Measurements from ENCODE around the gene FAIM.
"Not testable (repeated sequence)": the region's sequence is repeated elsewhere in the genome, so short reads cannot be mapped to it uniquely, and the experiment has no call there.

FAIM gene, protein sequence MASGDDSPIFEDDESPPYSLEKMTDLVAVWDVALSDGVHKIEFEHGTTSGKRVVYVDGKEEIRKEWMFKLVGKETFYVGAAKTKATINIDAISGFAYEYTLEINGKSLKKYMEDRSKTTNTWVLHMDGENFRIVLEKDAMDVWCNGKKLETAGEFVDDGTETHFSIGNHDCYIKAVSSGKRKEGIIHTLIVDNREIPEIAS

DNA sequence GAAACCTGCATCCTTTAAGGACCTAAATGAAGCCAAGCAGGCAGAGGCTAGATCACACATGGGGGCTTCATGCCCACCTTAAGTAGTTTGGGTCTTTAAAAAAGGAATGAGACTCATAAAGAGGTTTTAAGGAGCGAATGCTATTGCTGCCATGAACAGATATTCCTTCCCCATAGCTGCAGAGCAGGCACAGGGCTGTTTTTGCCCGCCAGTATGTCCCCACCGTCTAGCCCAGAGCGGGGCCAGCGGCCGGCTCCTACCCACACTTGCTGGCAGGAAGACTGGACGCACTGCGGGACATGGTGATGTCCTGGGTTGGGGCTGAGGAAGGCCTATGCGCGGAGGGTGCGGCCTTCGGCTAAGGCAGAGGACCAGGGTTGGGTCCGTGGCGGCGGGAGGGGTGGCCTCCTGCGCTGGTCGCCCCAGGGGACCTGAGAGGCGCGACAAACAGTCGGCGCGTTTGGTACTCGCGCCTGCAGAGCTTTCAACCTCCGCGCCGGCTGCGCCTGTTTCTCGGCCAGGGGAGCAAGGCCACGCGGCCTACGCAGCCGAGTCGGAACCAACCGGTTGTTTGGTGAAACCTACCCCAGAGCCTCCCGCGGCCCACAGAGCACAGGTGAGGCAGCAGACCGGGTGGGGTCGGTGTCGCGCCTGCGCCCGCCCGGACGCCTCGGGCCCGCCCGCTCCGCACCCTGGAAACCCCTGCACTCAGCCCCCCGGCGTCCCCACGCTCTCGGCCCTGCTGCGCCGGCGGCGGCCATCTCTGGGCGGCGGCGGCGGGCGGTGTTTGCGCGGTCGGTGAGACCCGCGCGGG, at the start of gene FAIM:
Gene FAIM, plus strand, starts transcription at position 450 of the 814 bp plus-strand sequence. CDS start 10,956 bp downstream, outside the sequence.
- H3K4me3 Mint-ChIP-seq: peak within 1 kb of the TSS; percentile 85 to 87
- ATAC-seq (replicated peaks) (peak; percentile 82 to 83), DNase-seq (peak; percentile 70)
- H3K27ac Mint-ChIP-seq: peak within 1 kb of the TSS; percentile 92
- H3K27me3 Mint-ChIP-seq: no peaks in the 10 kb centered on the region
- H3K9me3 Mint-ChIP-seq: no peaks in the 10 kb centered on the region
- peaks cover 1 to 4% of the 10 kb centered on the region in 2 donors for H3K36me3 Mint-ChIP-seq
- H3K4me1 Mint-ChIP-seq: peaks cover 7 to 24% of the 10 kb centered on the region in 2 donors

DNA sequence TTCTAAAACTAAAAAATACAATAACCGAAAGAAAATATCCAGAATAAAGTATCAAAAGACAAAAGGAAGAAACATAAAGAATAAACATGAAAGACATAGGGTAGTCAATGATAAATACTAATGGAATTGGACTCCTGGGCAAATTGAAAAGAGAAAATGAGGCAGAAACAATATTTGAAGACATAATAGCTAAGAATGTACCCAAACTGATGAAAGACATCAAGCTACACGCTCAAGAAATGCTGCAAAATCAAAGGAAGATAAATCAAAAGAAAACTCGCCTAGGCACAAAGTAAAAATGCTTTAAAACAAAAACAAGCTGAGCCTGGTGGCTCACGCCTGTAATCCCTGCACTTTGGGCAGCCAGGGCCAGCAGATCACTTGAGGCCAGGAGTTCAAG, 49.4 kb upstream of the FAIM start:
- ATAC-seq (replicated peaks): no peak
- H3K4me3 Mint-ChIP-seq: no peak overlapping the region

DNA sequence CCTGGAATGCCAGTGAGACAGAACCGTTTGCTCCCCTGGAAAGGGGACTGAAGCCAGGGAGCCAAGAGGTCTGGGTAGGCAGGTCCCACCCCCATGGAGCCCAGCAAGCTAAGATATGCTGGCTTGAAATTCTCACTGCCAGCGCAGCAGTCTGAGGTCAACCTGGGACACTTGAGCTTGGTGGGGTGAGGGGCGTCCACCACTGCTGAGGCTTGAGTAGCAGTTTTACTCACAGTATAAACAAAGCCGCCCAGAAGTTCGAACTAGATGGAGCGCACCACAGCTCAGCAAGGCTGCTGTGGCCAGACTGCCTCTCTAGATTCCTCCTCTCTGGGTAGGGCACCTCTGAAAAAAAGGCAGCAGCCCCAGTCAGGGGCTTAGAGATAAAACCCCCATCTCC, 48.1 kb upstream of the FAIM start:
- Mint-ChIP-seq H3K36me3 (peaks cover 19 to 32% of the 10 kb centered on the region in 2 donors), H3K4me3 (no peak overlapping the region), H3K9me3 (peaks cover 17% of the 10 kb centered on the region in 2 donors)

More for the DNA sequence above, 49.4 kb upstream of the FAIM start:
- Mint-ChIP-seq H3K27ac (no peak overlapping the region), H3K4me1 (peaks cover 0 to 6% of the 10 kb centered on the region in 2 donors), H3K36me3 (peaks cover 22 to 40% of the 10 kb centered on the region in 2 donors), H3K27me3 (no peaks in the 10 kb centered on the region), H3K9me3 (peaks cover 20% of the 10 kb centered on the region in 2 donors)
- no peak for DNase-seq

DNA sequence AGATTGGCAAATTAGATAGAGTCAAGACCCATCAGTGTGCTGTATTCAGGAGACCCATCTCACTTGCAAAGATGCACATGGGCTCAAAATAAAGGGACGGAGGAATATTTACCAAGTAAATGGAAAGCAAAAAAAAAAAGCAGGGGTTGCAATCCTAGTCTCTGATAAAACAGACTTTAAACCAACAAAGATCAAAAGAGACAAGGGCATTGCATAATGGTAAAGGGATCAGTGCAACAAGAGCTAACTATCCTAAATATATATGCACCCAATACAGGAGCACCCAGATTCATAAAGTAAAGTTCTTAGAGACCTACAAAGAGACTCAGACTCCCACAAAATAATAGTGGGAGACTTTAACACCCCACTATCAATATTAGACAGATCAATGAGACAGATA, 45.7 kb upstream of the FAIM start:
- Mint-ChIP-seq H3K4me1 (peaks cover 4 to 13% of the 10 kb centered on the region in 2 donors), H3K9me3 (peaks cover 15 to 16% of the 10 kb centered on the region in 2 donors), H3K36me3 (peaks cover 16 to 26% of the 10 kb centered on the region in 2 donors)
- not testable (repeated sequence) for ATAC-seq (replicated peaks); H3K4me3 Mint-ChIP-seq; DNase-seq; H3K27me3 Mint-ChIP-seq; H3K27ac Mint-ChIP-seq

More for the DNA sequence above, 48.1 kb upstream of the FAIM start:
- no peak overlapping the region for H3K27ac Mint-ChIP-seq
- H3K27me3 Mint-ChIP-seq: no peaks in the 10 kb centered on the region
- ATAC-seq (replicated peaks) (no peak), DNase-seq (no peak)
- peaks cover 4 to 13% of the 10 kb centered on the region in 2 donors for H3K4me1 Mint-ChIP-seq

DNA sequence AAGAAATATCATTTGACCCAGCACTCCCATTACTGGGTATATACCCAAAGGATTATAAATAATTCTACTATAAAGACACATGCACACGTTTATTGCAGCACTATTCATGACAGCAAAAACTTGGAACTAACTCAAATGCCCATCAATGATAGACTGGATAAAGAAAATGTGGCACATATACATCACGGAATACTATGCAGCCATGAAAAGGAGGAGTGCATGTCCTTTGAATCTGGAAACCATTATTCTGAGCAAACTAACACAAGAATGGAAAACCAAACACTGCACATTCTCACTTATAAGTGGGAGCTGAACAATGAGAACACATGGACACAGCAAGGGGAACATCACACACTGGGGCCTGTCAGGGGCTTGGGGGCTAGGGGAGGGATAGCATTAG, 42.3 kb upstream of the FAIM start:
- H3K27ac Mint-ChIP-seq; DNase-seq; H3K36me3 Mint-ChIP-seq; H3K27me3 Mint-ChIP-seq; H3K9me3 Mint-ChIP-seq; H3K4me3 Mint-ChIP-seq; ATAC-seq (replicated peaks): not testable (repeated sequence)
- H3K4me1 Mint-ChIP-seq: peaks cover 4 to 13% of the 10 kb centered on the region in 2 donors

DNA sequence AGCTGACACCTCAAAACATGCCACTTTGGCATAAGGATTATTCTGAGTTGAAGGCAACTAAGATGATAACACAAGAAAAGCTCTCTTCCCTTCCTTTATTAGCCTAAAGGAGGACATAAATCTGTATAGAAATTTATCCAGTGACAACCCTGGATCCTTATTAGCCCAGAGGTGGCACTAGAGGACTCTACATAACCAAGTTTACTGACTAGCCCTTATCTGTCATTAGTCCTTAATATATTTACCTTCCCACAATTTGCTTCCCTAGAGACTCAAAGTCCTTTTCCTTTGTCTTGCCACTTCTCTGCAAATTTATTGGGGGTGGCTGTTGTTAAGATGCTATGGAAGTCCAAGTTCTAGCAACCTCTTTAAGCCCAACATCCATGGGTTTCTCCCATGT, 41.2 kb upstream of the FAIM start:
- no peaks in the 10 kb centered on the region for H3K27me3 Mint-ChIP-seq
- H3K9me3 Mint-ChIP-seq: peaks cover 3% of the 10 kb centered on the region in 2 donors
- H3K27ac Mint-ChIP-seq: no peak overlapping the region
- DNase-seq (no peak), ATAC-seq (replicated peaks) (no peak)
- peaks cover 4 to 6% of the 10 kb centered on the region in 2 donors for H3K36me3 Mint-ChIP-seq
- peaks cover 5 to 13% of the 10 kb centered on the region in 2 donors for H3K4me1 Mint-ChIP-seq
- H3K4me3 Mint-ChIP-seq: no peak overlapping the region

DNA sequence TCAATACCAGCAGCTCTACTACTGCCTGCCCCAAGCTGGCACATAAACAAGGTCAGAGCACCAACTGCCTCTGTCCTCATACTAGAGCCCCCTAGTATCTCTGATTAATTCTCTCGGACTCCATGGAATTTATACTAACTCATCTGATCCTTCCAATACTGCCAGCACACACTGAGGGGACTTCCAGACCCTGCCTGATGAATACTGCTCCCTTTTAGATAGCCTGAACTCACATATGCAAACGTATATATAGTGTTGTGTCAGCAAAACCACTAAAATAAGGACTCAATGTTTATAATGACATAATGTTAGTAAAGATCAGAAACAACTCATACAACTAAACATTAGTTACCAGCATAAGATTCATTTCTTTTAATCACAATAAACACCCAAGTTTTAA, 39.5 kb upstream of the FAIM start:
- H3K36me3 Mint-ChIP-seq: peaks cover 11 to 14% of the 10 kb centered on the region in 2 donors
- ATAC-seq (replicated peaks): no peak
- no peak overlapping the region for H3K4me3 Mint-ChIP-seq
- DNase-seq: no peak
- H3K9me3 Mint-ChIP-seq: peaks cover 6 to 7% of the 10 kb centered on the region in 2 donors
- H3K4me1 Mint-ChIP-seq: peaks cover 5 to 6% of the 10 kb centered on the region in 2 donors
- no peak overlapping the region for H3K27ac Mint-ChIP-seq
- H3K27me3 Mint-ChIP-seq: peaks cover 6 to 9% of the 10 kb centered on the region in 2 donors

DNA sequence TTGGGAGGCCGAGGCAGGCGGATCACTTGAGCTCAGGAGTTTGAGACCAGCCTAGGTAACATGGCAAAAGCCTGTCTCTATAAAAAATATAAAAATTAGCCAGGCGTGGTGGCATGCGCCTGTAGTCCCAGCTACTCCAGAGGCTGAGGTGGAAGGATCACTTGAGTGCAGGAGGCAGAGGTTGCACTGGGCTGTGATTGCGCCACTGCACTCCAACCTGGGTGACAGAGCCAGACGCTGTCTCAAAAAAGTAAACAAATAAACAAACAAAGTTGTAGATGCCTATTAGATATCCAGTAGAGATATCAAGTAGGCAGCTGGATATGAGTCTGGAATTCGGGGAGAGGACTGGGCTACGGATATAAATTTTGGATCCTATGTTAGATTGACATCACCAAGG, 38.9 kb upstream of the FAIM start:
- ATAC-seq (replicated peaks); H3K27ac Mint-ChIP-seq; H3K4me3 Mint-ChIP-seq; DNase-seq; H3K4me1 Mint-ChIP-seq; H3K9me3 Mint-ChIP-seq: not testable (repeated sequence)
- Mint-ChIP-seq H3K27me3 (peaks cover 8 to 11% of the 10 kb centered on the region in 2 donors), H3K36me3 (peaks cover 11 to 17% of the 10 kb centered on the region in 2 donors)

DNA sequence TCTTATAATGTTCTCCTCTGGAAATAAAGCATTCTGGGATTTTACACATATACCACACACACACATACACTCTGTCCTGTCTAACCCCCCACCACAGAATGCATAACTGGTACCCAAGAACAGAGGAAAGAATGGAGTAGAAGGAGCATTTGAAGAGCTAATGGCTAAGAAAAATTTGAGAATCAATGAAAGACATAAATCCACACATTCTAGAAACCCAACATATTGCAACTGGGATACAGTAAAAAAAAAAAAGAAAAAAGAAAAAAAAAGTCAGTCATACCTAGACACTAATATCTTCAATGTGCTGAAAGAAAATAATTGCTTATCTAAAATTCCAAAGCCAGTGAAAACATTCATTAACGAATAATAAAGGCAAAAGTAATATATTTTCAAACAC, 35.4 kb upstream of the FAIM start:
- H3K4me3 Mint-ChIP-seq: no peak overlapping the region
- DNase-seq (no peak), ATAC-seq (replicated peaks) (no peak)
- peaks cover 1 to 7% of the 10 kb centered on the region in 2 donors for H3K4me1 Mint-ChIP-seq
- H3K36me3 Mint-ChIP-seq: peaks cover 17 to 26% of the 10 kb centered on the region in 2 donors
- H3K9me3 Mint-ChIP-seq: peaks cover 4 to 11% of the 10 kb centered on the region in 2 donors
- H3K27me3 Mint-ChIP-seq: peaks cover 28 to 32% of the 10 kb centered on the region in 2 donors
- no peak overlapping the region for H3K27ac Mint-ChIP-seq

DNA sequence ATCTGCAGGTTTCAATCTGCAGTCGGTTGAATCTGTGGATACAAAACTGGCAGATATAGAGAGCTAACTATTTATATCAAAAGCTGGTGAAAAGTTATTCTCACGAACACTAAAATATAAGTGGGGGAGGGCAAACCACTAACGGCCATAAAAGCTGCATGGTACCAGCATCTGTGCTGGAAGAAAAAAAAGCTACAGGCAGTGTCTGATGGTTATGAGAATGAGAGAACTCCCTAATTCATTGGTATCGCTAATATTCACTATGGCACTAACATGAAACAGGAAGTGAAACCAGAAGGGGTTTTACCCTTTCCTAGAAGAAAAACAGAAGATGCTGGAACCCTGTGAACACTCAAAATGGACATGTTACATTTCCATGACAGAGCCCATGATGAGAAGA, 30.4 kb upstream of the FAIM start:
- Mint-ChIP-seq H3K27me3 (peaks cover 28 to 29% of the 10 kb centered on the region in 2 donors), H3K36me3 (peaks cover 16 to 22% of the 10 kb centered on the region in 2 donors), H3K27ac (no peak overlapping the region), H3K4me3 (peak overlapping the region in 1 of 2 donors; percentile 1), H3K9me3 (peaks cover under 1 to 9% of the 10 kb centered on the region in 2 donors), H3K4me1 (peaks cover 15 to 34% of the 10 kb centered on the region in 2 donors)
- DNase-seq: peak; percentile 9
- ATAC-seq (replicated peaks): peak; percentile 97 to 98

DNA sequence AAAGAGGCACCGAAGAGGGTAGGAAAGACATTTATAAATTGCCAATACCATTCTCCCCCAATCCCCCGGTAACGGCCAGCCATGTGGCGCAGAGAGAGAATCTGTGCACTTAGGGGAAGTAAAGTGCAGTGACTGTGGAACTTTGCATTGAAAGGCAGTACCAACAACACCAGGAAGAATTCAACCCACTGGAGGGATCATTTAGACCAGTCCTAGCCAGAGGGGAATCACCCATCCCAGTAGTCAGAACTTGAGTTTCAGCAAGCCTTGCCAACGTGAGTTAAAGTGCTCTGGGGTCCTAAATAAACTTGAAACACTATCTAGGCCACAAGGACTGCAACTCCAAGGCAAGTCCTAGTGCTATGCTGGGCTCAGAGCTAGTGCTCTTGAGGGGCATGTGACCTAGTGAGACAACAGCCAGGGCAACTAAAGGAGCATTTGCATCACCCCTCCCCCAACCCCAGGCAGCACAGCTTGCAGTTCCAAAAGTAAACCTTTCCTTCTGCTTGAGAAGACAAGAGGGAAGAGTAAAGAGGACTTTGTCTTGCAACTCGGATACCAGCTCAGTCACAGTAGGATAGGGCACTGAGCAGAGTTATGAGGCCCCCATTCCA, 29.5 kb upstream of the FAIM start:
- peaks cover 15 to 34% of the 10 kb centered on the region in 2 donors for H3K4me1 Mint-ChIP-seq
- H3K4me3 Mint-ChIP-seq: no peak overlapping the region
- H3K27me3 Mint-ChIP-seq: peaks cover 22 to 23% of the 10 kb centered on the region in 2 donors
- peaks cover 0 to 8% of the 10 kb centered on the region in 2 donors for H3K9me3 Mint-ChIP-seq
- no peak overlapping the region for H3K27ac Mint-ChIP-seq
- peaks cover 13 to 15% of the 10 kb centered on the region in 2 donors for H3K36me3 Mint-ChIP-seq
- no peak for DNase-seq
- ATAC-seq (replicated peaks): peak; percentile 44 to 47

DNA sequence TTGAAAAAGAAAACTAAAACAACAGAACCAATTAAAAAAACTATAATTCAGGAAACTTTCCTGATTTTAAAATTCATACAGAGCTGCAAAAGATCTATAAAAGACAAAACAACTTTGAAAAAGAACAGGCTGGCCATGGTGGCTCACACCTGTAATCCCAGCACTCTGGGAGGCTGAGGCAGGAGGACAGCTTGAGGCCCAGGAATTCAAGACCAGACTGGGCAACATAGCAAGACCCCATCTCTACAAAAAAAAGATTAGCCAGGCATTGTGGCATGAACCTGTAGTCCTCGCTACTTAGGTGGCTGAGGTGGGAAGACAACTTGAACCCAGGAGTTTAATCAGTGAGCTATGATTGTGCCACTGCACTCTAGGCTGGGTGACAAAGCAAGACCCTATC, 21.2 kb upstream of the FAIM start:
- H3K9me3 Mint-ChIP-seq: no peaks in the 10 kb centered on the region
- no peak overlapping the region for H3K4me3 Mint-ChIP-seq
- no peaks in the 10 kb centered on the region for H3K27me3 Mint-ChIP-seq
- no peak for DNase-seq
- no peaks in the 10 kb centered on the region for H3K4me1 Mint-ChIP-seq
- H3K27ac Mint-ChIP-seq: no peak overlapping the region
- H3K36me3 Mint-ChIP-seq: peaks cover 1 to 4% of the 10 kb centered on the region in 2 donors
- no peak for ATAC-seq (replicated peaks)

DNA sequence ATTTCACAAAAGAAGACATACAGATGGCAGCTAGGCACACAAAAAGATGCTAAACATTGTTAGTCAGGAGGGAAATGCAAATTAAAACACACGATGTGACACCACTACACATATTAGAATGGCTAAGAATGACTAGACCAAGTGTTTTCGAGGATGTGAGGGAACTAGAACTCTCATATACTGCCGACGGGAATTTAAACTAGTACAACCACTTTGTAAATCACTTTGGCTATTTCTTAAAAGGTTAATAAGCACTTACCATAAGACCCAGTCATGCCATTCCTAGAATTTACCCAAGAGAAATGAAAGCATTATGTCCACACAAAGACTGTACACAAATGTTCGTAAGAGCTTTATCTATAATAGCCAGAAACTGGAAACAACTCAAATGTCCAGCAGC, 20.1 kb upstream of the FAIM start:
- no peak for ATAC-seq (replicated peaks)
- H3K9me3 Mint-ChIP-seq: no peaks in the 10 kb centered on the region
- H3K27ac Mint-ChIP-seq: no peak overlapping the region

DNA sequence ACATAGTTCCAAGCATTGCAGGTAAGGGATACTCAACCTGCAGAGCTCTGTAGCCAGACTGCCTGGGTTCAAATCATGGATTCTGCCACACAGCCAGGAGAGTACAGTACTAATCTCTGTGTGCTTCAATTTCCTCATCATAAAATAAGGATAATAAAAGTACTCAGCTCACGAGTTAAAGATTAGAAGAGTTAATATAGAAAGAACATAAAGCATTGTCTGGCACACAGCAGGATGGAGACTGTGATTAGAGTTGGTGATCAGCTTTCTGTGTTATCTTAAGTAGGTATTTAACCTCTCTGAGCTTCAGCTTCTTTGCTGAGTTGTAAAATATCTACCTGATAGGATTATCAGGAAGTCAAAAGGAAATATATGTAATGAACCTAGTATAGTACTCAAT, 17.2 kb upstream of the FAIM start:
- H3K27ac Mint-ChIP-seq: no peak overlapping the region
- H3K9me3 Mint-ChIP-seq: no peaks in the 10 kb centered on the region
- H3K4me3 Mint-ChIP-seq: no peak overlapping the region
- H3K27me3 Mint-ChIP-seq: no peaks in the 10 kb centered on the region
- no peak for ATAC-seq (replicated peaks)
- peaks cover 6 to 15% of the 10 kb centered on the region in 2 donors for H3K4me1 Mint-ChIP-seq
- H3K36me3 Mint-ChIP-seq: peaks cover 0 to 2% of the 10 kb centered on the region in 2 donors
- DNase-seq: no peak

More for the DNA sequence above, 20.1 kb upstream of the FAIM start:
- H3K27me3 Mint-ChIP-seq: no peaks in the 10 kb centered on the region
- H3K36me3 Mint-ChIP-seq: peaks cover 1 to 4% of the 10 kb centered on the region in 2 donors
- peaks cover 0 to 1% of the 10 kb centered on the region in 2 donors for H3K4me1 Mint-ChIP-seq
- no peak for DNase-seq
- no peak overlapping the region for H3K4me3 Mint-ChIP-seq
